GM23248 (cell line): ENCODE measurements around the gene PPP2R5C. TPM values are rescaled to one million over a fixed set of nuclear protein-coding genes. Genes with fewer than 3 reads are reported as not detected.

Experiments used
- DNase-seq: peaks from one replicate; pipeline ENCODE4 v3.0.0-alpha.2; 2015
- H2AFZ ChIP-seq: fragments of 200-600 bp; sonication (generic); 2 replicates; pipeline ENCODE4 v1.6.1; 2016; ENCODE audit warnings: antibody characterized with exemption
- H3F3A ChIP-seq: fragments of 200-600 bp; sonication (generic); 2 replicates; pipeline ENCODE4 v1.6.1; 2016; ENCODE audit warnings: mild to moderate bottlenecking, antibody characterized with exemption, mixed run types; ENCODE audit not compliant: insufficient read depth
- H3K27ac ChIP-seq: fragments of 200-600 bp; sonication (generic); 2 replicates; pipeline ENCODE4 v1.5.1; 2016; ENCODE audit warnings: mild to moderate bottlenecking
- H3K27me3 ChIP-seq: fragments of 200-600 bp; sonication (generic); replicated peaks from 2 replicates; pipeline ENCODE4 v1.6.1; 2016; ENCODE audit warnings: mild to moderate bottlenecking; ENCODE audit not compliant: insufficient read depth
- H3K36me3 ChIP-seq: fragments of 200-600 bp; sonication (generic); 2 replicates; pipeline ENCODE4 v1.6.1; 2016; ENCODE audit warnings: low read depth, mild to moderate bottlenecking
- H3K4me1 ChIP-seq: fragments of 200-600 bp; sonication (generic); 2 replicates; pipeline ENCODE4 v1.6.1; 2016; ENCODE audit warnings: mild to moderate bottlenecking; ENCODE audit not compliant: insufficient read depth
- H3K4me2 ChIP-seq: fragments of 200-600 bp; sonication (generic); one replicate; pipeline ENCODE4 v1.6.1; 2016; ENCODE audit warnings: mild to moderate bottlenecking; ENCODE audit not compliant: unreplicated experiment
- H3K4me3 ChIP-seq: fragments of 200-600 bp; sonication (generic); 2 replicates; pipeline ENCODE4 v1.5.1; 2016; ENCODE audit warnings: mild to moderate bottlenecking
- H3K79me2 ChIP-seq: fragments of 200-600 bp; sonication (generic); 2 replicates; pipeline ENCODE4 v1.6.1; 2016; ENCODE audit warnings: mild to moderate bottlenecking; ENCODE audit not compliant: insufficient read depth
- H3K9ac ChIP-seq: fragments of 200-600 bp; sonication (generic); 2 replicates; pipeline ENCODE4 v1.6.1; 2016; ENCODE audit warnings: mild to moderate bottlenecking
- H3K9me2 ChIP-seq: fragments of 200-600 bp; sonication (generic); 2 replicates; pipeline ENCODE4 v1.6.1; 2016; ENCODE audit warnings: mixed run types, mild to moderate bottlenecking, moderate library complexity; ENCODE audit not compliant: insufficient read depth
- H3K9me3 ChIP-seq: fragments of 200-600 bp; sonication (generic); one replicate; pipeline ENCODE4 v1.6.1; 2017; ENCODE audit warnings: low read depth
- H4K20me1 ChIP-seq: fragments of 200-600 bp; sonication (generic); 2 replicates; pipeline ENCODE4 v1.6.0; 2016; ENCODE audit not compliant: insufficient read depth
- EZH2 ChIP-seq: fragments of 200-600 bp; sonication (generic); IDR thresholded peaks from 2 replicates; pipeline ENCODE4 v1.6.1; 2018; ENCODE audit warnings: antibody characterized with exemption, mild to moderate bottlenecking; ENCODE audit not compliant: insufficient read depth, poor library complexity, severe bottlenecking
- EZH2phosphoT487 ChIP-seq: fragments of 200-600 bp; sonication (generic); IDR thresholded peaks from 2 replicates; pipeline ENCODE4 v1.6.1; 2018; ENCODE audit warnings: antibody characterized with exemption, moderate library complexity, mild to moderate bottlenecking, low read depth; ENCODE audit not compliant: insufficient read depth
- WGBS, 2 experiments: methylation state at CpG; one replicate each; pipeline ENCODE4 v1.1.6; 2015 to 2017; ENCODE audit warnings: low lambda C conversion rate in 2 of 2, low coverage in 1 of 2; ENCODE audit errors: missing lambda C conversion rate in 2 of 2; 5-methylcytosine and 5-hydroxymethylcytosine counted together
- in situ Hi-C: fragments of 300-500 bp; cut with MboI; formaldehyde crosslinking; loops from 2 replicates; pipeline ENCODE4 v1.15.0; 2020
- polyA plus RNA-seq: library from polyadenylated mRNA; unstranded; fragments of >200 nt; fragmentation: Nextera tagmentation; extraction: Ambion mirVana; gene quantifications from 2 replicates; pipeline ENCODE4 v1.2.1, GENCODE V29; 2016
- total RNA-seq: library from RNA; depleted of rRNA; stranded (reverse); fragments of >200 nt; shearing (Covaris generic); gene quantifications from 2 replicates; pipeline ENCODE4 v1.2.3, GENCODE V29; 2014

The PPP2R5C gene
- total and polyA plus RNA-seq, 2 experiments from 2014 or later, result 76.3 to 77.9 TPM

- 87 to 89% methylated on average over 10 of the region's 10 CpGs for WGBS, 2 experiments
- no peak overlapping the region for H3K9ac ChIP-seq
- peaks cover 8% of the 10 kb centered on the region; the same call in 1 of the 2 replicates for H3K4me1 ChIP-seq
- in situ Hi-C loops, result no loop called here
- no peaks in the 10 kb centered on the region for H3K27me3 ChIP-seq
- H2AFZ ChIP-seq, result no peak overlapping the region
- DNase-seq, result no peak
- H3K27ac ChIP-seq, result no peak overlapping the region
- no peaks in the 10 kb centered on the region for H4K20me1 ChIP-seq
- peaks cover 13% of the 10 kb centered on the region; the same call in 1 of the 2 replicates for H3K79me2 ChIP-seq
- no peaks in the 10 kb centered on the region for H3K36me3 ChIP-seq
- no peaks in the 10 kb centered on the region for H3F3A ChIP-seq
- no peak overlapping the region for H3K4me3 ChIP-seq
- H3K4me2 ChIP-seq, result no peak overlapping the region
- no peaks in the 10 kb centered on the region for H3K9me2 ChIP-seq
- H3K9me3 ChIP-seq, result no peaks in the 10 kb centered on the region
- TF ChIP-seq EZH2phosphoT487, result no peak
- no peak for TF ChIP-seq EZH2
Observed at GRCh38 chr14:101763941-101764709, 2.6 kb downstream of the PPP2R5C start.

GRCh38 chr14:101767618-101768362, 6.3 kb downstream of the PPP2R5C start:
- DNase-seq, result no peak
- in situ Hi-C loops, result no loop called here
- Histone ChIP-seq H3K9ac (no peak overlapping the region), H4K20me1 (no peaks in the 10 kb centered on the region), H2AFZ (no peak overlapping the region), H3K4me2 (no peak overlapping the region), H3F3A (no peaks in the 10 kb centered on the region), H3K4me1 (peaks cover under 1% of the 10 kb centered on the region; the same call in 1 of the 2 replicates), H3K9me2 (no peaks in the 10 kb centered on the region), H3K4me3 (no peak overlapping the region), H3K27ac (no peak overlapping the region), H3K9me3 (no peaks in the 10 kb centered on the region), H3K79me2 (peaks cover 6% of the 10 kb centered on the region; the same call in 1 of the 2 replicates), H3K36me3 (no peaks in the 10 kb centered on the region), H3K27me3 (no peaks in the 10 kb centered on the region)
- 77 to 78% methylated on average over 7 of the region's 7 CpGs for WGBS, 2 experiments
- TF ChIP-seq EZH2, result no peak

GRCh38 chr14:101770183-101770582, 8.7 kb downstream of the PPP2R5C start:
- H3K9me2 ChIP-seq, result no peaks in the 10 kb centered on the region
- DNase-seq, result no peak
- H3K79me2 ChIP-seq, result peaks cover 4% of the 10 kb centered on the region; the same call in 1 of the 2 replicates
- H3K9me3 ChIP-seq, result no peaks in the 10 kb centered on the region
- no peak overlapping the region for H3K4me2 ChIP-seq
- no peaks in the 10 kb centered on the region for H3K4me1 ChIP-seq
- no peak overlapping the region for H3K27ac ChIP-seq
- no peak overlapping the region for H3K4me3 ChIP-seq
- TF ChIP-seq EZH2phosphoT487 (no peak), EZH2 (no peak)
- H3K36me3 ChIP-seq, result no peaks in the 10 kb centered on the region
- no peaks in the 10 kb centered on the region for H4K20me1 ChIP-seq
- H2AFZ ChIP-seq, result no peak overlapping the region
- H3K27me3 ChIP-seq, result no peaks in the 10 kb centered on the region
- in situ Hi-C loops, result no loop called here
- WGBS, 2 experiments, result 80 to 83% methylated on average over 3 of the region's 3 CpGs
- H3K9ac ChIP-seq, result no peak overlapping the region
- no peaks in the 10 kb centered on the region for H3F3A ChIP-seq

- 83 to 89% methylated on average over 8 of the region's 8 CpGs for WGBS, 2 experiments
- no peak overlapping the region for H2AFZ ChIP-seq
- H3F3A ChIP-seq, result no peaks in the 10 kb centered on the region
- H4K20me1 ChIP-seq, result no peaks in the 10 kb centered on the region
- H3K4me1 ChIP-seq, result no peaks in the 10 kb centered on the region
- H3K36me3 ChIP-seq, result no peaks in the 10 kb centered on the region
- TF ChIP-seq EZH2phosphoT487 (no peak), EZH2 (no peak)
- no peaks in the 10 kb centered on the region for H3K9me3 ChIP-seq
- in situ Hi-C loops, result no loop called here
- H3K27me3 ChIP-seq, result no peaks in the 10 kb centered on the region
- peaks cover 4% of the 10 kb centered on the region; the same call in 1 of the 2 replicates for H3K79me2 ChIP-seq
- no peak overlapping the region for H3K9ac ChIP-seq
- H3K9me2 ChIP-seq, result no peaks in the 10 kb centered on the region
- no peak overlapping the region for H3K27ac ChIP-seq
- DNase-seq, result no peak
- no peak overlapping the region for H3K4me2 ChIP-seq
- H3K4me3 ChIP-seq, result no peak overlapping the region
Observed at GRCh38 chr14:101772770-101773169, 11.3 kb downstream of the PPP2R5C start.
